ENCODE results near the gene HDAC6. TPM values are rescaled to one million over a fixed set of nuclear protein-coding genes. Genes with fewer than 3 reads are reported as not detected.

The HDAC6 gene
- total and polyA plus RNA-seq, 11 donors: 27.7 to 48.6 (median 36.9) TPM

- 43 to 66% (median 55%) methylated on average over 7 to 8 of the region's 8 CpGs for WGBS, 4 donors
- no peak for ATAC-seq
- intact Hi-C loops (cut with DNase I): loop anchor here in 2 of 10 donors (5.0 to 10.0 kb wide), 2 partner anchors 48 to 50 kb away; no protein-coding TSS in a partner anchor
Measured at GRCh38 chrX:48794911-48795515, 6.9 kb upstream of the HDAC6 start.

GRCh38 chrX:48798318-48798717, 3.5 kb upstream of the HDAC6 start:
- H3K27ac ChIP-seq: no peak overlapping the region
- H3K4me3 ChIP-seq: no peak overlapping the region
- ATAC-seq (no peak), DNase-seq (no peak)
- intact Hi-C loops (cut with DNase I): loop anchor here in 2 of 10 donors (5.0 to 10.0 kb wide), 2 partner anchors 51 to 54 kb away; no protein-coding TSS in a partner anchor
- H3K27me3 ChIP-seq: no peaks in the 10 kb centered on the region
- peaks cover 0 to 2% (median 0%) of the 10 kb centered on the region in 9 donors for H3K36me3 ChIP-seq
- TF ChIP-seq POLR2A (IDR thresholded peaks at IDR 0.05): no peak
- TF ChIP-seq, protein P1, sequence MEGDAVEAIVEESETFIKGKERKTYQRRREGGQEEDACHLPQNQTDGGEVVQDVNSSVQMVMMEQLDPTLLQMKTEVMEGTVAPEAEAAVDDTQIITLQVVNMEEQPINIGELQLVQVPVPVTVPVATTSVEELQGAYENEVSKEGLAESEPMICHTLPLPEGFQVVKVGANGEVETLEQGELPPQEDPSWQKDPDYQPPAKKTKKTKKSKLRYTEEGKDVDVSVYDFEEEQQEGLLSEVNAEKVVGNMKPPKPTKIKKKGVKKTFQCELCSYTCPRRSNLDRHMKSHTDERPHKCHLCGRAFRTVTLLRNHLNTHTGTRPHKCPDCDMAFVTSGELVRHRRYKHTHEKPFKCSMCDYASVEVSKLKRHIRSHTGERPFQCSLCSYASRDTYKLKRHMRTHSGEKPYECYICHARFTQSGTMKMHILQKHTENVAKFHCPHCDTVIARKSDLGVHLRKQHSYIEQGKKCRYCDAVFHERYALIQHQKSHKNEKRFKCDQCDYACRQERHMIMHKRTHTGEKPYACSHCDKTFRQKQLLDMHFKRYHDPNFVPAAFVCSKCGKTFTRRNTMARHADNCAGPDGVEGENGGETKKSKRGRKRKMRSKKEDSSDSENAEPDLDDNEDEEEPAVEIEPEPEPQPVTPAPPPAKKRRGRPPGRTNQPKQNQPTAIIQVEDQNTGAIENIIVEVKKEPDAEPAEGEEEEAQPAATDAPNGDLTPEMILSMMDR (IDR thresholded peaks at IDR 0.05): no peak
- no peaks in the 10 kb centered on the region for H3K9me3 ChIP-seq
- 49 to 85% (median 69%) methylated on average over 2 of the region's 2 CpGs for WGBS, 4 donors
- H3K4me1 ChIP-seq: peaks cover 0 to 12% (median 3%) of the 10 kb centered on the region in 12 donors

More at GRCh38 chrX:48794911-48795515, 6.9 kb upstream of the HDAC6 start:
- TF ChIP-seq, protein P1 (IDR thresholded peaks at IDR 0.05): no peak
- no peak for TF ChIP-seq POLR2A (IDR thresholded peaks at IDR 0.05)
- DNase-seq: no peak
- no peaks in the 10 kb centered on the region for H3K9me3 ChIP-seq
- no peak overlapping the region for H3K4me3 ChIP-seq
- no peaks in the 10 kb centered on the region for H3K4me1 ChIP-seq
- H3K36me3 ChIP-seq: no peaks in the 10 kb centered on the region
- peaks cover 0 to 3% (median 0%) of the 10 kb centered on the region in 9 donors for H3K27me3 ChIP-seq
- no peak overlapping the region for H3K27ac ChIP-seq

- H3K9me3 ChIP-seq: no peaks in the 10 kb centered on the region
- intact Hi-C loops (cut with DNase I): loop anchor here in 9 of 10 donors (1.0 to 10.0 kb wide), 12 partner anchors 63 to 263 kb away; partner anchors contain the start of genes SUV39H1 (in 4 of the 9), PQBP1 (in 3 of the 9), TIMM17B (in 3 of the 9) and PIM2 (in 1 of the 9)
- H3K27me3 ChIP-seq: no peaks in the 10 kb centered on the region
- H3K27ac ChIP-seq: peak overlapping the region; percentile 65 to 98 (median 96)
- 21 to 67% (median 39%) methylated on average over 17 of the region's 17 CpGs for WGBS, 4 donors
- peak overlapping the region; percentile 43 to 96 (median 66) for H3K4me3 ChIP-seq
- no peak for TF ChIP-seq POLR2A (IDR thresholded peaks at IDR 0.05)
- TF ChIP-seq, protein P1 (IDR thresholded peaks at IDR 0.05): no peak
- H3K36me3 ChIP-seq: peaks cover 0 to 19% (median 4%) of the 10 kb centered on the region in 9 donors
- ATAC-seq (no peak), DNase-seq (no peak)
- H3K4me1 ChIP-seq: peaks cover 0 to 12% (median 3%) of the 10 kb centered on the region in 12 donors
Measured at GRCh38 chrX:48800574-48801279, 1.1 kb upstream of the HDAC6 start.

All from heart left ventricle (tissue), 16 donors.